Fibroblast of lung (primary cell): ENCODE data around the gene DDX42.

Experiments used
- CTCF ChIP-seq, 2 donors: IDR thresholded peaks in 1 of 2; conservative IDR thresholded peaks in 1 of 2; 1 replicate in 1 of 2; 2 replicates in 1 of 2; pipeline ENCODE4 v1.5.1; 2011 to 2012; ENCODE audit warnings: low read length in 2 of 2, control low read depth in 1 of 2, inconsistent platforms in 1 of 2, low read depth in 1 of 2, mild to moderate bottlenecking in 1 of 2
- EZH2 ChIP-seq: IDR thresholded peaks from 2 replicates; pipeline ENCODE4 v1.5.1; 2012; ENCODE audit warnings: low read length, control low read depth, mild to moderate bottlenecking; ENCODE audit errors: missing control alignments

GRCh38 chr17:63773272-63774140 is 464 bp upstream of the DDX42 start, which contains the start of gene CCDC47:
- TF ChIP-seq CTCF (conservative IDR thresholded peaks at IDR 0.05 in 1 of 2, IDR thresholded peaks at IDR 0.05 in 1 of 2; ENCODE audit: low read depth in 1 of 2, low read length in 2 of 2) (no peak), EZH2 (no peak)
